Amniotic stem cell (primary cell): ENCODE measurements around the gene FAM200C.
A peak's percentile ranks its signal among the peaks of the same experiment; 100 is the strongest.

Source experiments
- DNase-seq: peaks from one replicate; lab custom pipeline; 2025; lab: John Stamatoyannopoulos, UW

FAM200C gene

DNA sequence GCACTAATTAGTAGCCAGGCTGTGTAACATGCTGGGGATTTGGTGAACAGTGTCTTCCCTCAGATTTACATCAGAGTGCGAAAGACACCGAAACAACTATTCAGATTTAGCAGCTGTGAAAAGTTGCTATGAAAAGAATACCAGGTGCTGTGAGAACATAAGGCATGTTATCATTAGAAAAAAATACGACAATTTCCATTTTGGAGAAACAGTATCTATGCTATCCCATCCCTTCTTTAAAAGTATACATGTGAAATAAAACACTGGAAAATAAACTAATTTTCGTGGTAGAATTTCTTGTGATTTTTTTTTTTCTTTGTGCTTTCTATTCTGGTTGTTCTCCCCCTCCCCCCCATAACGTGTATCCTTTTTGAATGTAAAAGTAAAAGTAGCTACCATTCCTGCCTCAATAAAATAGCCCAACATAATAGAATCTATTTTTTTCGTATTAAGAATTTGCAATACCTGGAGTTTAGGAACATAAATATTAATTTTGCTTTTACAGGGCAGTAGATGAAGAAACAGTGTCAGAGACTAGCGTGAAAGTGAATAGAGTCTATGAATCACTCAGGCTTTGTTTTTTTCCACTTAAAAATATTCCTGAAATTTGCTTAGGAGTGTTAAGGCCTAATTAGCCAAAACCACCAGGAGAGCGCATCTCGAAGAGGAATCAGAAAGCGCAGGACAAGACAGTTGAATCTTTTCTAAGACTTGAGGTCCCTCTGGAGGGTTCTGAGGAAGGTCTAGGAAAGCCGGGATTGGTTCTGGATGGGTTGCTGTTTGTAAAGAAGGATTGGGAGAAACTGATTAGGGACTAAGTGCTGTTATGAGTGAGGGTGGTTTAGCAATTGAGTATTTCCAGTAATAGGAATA is 19.8 kb upstream of the FAM200C start:
- no peak for DNase-seq

DNA sequence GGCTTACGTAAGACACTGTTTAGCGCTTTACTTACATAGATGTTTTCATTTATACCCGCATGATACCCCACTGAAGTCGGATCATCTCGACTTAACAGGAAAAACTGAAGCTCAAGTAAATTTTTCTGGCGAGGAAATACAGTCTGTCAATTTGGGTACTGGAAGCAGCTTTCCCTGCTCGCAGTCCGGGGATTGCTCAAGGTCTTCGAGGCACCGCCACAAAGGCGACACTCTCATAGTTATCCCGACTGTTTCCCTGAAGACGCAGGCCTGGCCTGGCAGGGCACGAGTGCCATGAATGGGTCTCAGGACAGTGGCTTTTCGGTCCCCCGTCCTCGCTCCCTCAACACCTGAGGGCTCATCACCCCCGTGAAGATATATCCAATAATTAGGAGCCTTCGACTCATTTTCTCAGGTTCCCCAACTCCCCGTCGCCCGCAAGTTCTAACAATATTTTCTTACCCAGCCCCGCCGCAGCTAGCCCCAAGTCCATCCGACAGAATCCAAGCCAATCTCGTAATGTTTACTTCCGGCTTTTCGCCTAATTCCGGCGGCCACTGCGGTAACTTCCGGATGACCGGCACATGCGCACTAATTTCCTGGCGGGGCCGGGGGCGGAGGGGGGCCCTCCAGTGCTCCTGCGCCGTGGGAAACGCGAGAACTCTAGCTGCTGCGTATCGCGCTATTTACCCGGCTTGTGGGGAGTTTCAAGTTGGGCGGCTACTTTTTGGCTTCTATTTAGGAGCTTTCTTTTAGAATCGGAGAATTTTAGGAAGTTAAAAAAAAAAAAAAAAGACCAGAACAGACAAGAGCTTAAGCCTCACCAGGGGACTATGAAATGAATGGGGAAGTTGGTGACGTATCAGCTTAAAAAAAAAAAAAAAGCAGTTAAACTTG is 19.0 kb upstream of the FAM200C start, which contains the start of gene SLU7:
Gene SLU7 (minus strand): TSS at position 521 of the 897 bp plus-strand sequence. CDS start 3,787 bp downstream, outside the sequence.
- DNase-seq, result peak; percentile 97

GRCh38 chr5:160398806-160399205 is 1.0 kb downstream of the FAM200C start:
- DNase-seq, result no peak

GRCh38 chr5:160397492-160397891 is 2.4 kb downstream of the FAM200C start:
- no peak for DNase-seq

- DNase-seq, result no peak
Observed at GRCh38 chr5:160395111-160395510, 4.7 kb downstream of the FAM200C start.

DNA sequence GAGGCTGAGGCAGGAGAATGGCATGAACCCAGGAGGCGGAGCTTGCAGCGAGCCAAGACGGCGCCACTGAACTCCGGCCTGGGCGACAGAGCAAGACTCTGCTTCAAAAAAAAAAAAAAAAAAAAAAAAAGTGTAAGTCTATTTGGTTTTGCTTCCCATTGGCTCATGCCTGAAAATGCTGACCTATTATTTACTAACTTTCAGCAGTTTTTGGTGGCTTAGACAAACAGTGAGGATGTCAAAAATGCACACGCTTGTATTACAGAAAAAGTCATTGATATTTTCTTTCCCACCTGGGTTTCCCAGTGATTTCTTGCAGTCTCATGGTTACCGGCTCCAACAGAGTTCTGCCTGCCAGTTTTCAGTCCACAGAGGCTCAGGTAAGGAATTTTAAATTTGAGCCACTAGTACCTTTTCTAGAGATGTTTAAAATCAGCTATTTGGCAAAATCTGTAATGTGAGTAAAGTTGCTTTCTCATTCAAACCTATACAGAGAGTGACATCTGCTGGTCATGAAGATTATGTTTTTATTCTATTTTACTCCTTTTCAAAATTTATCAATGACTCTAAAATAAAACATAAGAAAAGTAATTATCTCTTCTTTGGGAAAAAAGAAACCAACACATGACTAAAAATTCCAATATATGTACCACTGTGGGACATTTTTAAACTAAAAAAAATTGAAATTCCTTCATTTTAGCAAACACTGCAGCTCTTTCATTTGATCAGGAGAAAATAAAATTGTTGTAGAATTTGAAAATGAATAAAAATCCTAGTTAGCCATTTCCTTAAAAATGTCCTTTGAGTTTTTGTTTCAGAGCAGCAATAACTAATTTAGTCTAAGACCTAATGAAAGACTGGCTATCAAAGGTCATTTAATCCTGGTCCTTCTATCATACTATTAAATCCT is 8.8 kb downstream of the FAM200C start:
- DNase-seq, result peak; percentile 40

- no peak for DNase-seq
Observed at GRCh38 chr5:160387445-160387844, 12.4 kb downstream of the FAM200C start.

GRCh38 chr5:160385496-160385895 is 14.4 kb downstream of the FAM200C start:
- no peak for DNase-seq

- DNase-seq, result no peak
Observed at GRCh38 chr5:160384681-160385080, 15.2 kb downstream of the FAM200C start.

DNA sequence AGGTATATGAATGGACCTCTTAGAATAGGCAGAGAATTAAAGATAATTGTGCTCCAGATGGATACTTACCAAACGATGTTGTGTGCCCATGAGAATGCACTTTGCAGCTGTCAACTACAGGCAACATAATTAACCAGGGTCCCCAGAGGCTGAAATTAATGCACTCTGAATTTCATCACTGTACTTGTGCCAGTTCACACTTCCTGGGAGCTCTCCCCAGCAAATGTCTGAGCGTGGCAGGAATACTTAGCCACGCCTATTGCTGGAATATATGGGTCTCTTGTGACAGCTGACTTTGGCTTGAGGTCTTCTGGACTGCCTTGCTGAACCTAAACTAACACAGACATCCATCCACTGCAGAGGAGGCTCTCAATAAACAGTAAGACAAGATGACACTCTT is 17.5 kb downstream of the FAM200C start:
- no peak for DNase-seq

DNA sequence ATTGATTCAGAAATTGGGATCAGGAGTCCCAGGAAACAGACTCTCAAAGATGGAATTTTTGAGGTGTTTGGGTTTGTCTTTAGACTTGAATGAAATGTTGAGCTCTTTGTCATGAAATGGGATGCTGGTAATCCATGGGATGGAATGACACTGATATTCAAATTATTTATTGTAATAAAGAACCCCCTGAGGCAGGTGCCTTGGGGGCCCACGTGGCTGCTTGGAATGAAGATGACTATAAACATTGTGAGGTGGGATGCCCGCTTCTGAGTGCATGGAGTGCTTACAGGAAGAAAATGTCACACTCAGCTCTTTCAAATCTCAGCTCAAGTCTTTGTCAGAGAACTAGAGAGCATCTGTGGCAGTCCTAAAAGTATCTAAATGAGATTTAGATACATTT is 19.8 kb downstream of the FAM200C start:
- no peak for DNase-seq

DNA sequence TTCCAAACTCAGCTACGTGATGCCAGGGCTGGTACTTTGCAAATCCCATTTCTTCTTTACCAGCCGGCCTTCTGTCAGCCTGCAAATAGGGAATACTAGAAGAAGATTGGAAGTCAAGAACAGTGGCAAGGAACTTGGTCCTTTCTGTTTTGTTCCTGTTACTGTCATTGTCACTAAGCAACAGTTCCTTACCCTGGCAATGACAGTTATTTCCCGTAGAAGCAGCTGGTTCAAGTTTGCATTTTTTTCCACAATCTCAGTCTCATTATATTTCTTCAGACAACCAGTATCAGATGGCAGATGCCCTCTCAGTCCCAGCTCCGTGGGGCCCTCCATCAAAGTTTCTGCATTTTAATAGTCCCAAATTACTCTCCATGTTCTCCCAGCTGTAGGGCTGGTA is 20.3 kb downstream of the FAM200C start:
- DNase-seq, result no peak

DNA sequence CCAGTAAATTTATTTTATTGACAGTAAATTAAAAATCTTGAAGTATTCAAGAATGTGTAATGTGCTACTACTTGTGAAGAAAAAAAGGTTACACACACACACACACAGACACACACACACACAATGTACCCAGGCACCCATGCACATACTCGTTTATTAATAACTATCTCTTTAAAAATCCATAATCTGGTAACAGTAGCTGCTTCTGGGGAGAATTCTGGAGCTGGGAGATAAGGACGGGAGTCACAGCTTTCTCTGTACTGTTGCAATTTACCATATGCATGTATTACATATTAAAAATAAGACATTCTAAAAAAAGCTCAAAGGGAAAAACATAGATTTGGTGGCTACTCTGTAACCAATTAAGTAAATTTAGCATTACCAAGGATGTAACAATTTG is 21.5 kb downstream of the FAM200C start:
- no peak for DNase-seq

GRCh38 chr5:160377651-160378050 is 22.2 kb downstream of the FAM200C start:
- DNase-seq, result no peak

DNA sequence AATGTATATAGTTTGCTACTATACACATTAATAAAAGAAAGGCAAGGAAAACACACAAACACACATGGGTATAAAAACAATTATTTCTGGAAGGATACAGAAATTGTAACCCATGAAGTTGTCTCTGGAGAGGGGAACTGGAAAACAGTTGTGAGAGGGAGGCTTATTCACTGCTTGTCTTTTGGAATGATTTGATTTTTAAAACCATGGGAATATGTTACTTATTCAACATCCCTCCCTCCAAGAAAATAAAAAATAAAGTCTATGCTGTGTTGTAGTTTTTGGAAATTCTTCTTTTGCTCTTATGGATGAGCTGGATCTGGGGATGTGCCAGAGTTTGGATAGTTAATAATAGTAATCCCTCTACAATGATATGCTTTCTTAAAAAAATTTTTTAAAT is 23.4 kb downstream of the FAM200C start:
- DNase-seq, result no peak

- DNase-seq, result no peak
Observed at GRCh38 chr5:160375701-160376100, 24.2 kb downstream of the FAM200C start.

- DNase-seq, result no peak
Observed at GRCh38 chr5:160375166-160375565, 24.7 kb downstream of the FAM200C start.

DNA sequence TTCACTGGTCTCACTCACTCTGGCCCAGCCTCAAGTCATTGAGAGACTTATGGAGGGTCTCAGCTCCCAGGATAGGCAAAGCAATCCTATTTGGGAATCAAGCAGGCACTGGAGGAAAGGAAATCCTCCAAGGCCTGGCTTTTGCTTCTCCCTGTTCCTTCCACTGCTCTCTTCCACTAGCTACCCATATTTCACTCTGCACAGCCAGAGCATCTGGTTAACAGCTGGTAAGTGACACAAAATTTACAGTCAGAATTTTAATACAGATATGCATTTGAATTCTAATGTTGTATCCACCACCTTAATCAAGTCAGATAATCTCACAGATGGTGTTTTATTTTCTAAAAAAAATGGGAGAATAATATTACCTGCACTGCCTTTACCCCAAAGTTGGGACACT is 28.6 kb downstream of the FAM200C start:
- no peak for DNase-seq

GRCh38 chr5:160370713-160371034 is 29.2 kb downstream of the FAM200C start:
- DNase-seq, result no peak

- peak; percentile 56 for DNase-seq
Observed at GRCh38 chr5:160369990-160370712, 29.7 kb downstream of the FAM200C start, which contains the start of gene C1QTNF2. C1QTNF2 (minus strand) TSS chr5:160370626; CDS start chr5:160355011, 15,615 bp downstream.

DNA sequence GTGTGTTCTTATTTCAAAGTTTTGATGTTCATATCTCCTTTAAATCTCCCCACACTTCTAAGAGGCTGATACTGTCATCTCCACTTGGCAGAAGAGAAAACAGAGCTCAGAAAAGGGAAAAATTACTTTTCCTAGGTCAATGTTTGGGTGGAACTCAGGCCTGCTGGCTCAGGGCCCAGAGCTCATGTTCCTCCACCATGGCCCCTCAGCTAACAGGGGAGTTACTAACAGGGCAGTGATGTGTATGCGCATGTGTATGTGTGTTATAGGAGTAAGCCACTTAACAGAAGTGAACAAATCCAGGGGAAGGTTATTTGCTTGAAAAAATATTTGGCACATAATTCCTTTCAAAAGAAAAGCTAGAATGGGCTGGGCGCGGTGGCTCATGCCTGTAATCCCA is 32.0 kb downstream of the FAM200C start:
- DNase-seq, result no peak
